Measurements from ENCODE around the gene ANKRD53. TPM values are rescaled to one million over a fixed set of nuclear protein-coding genes. Genes with fewer than 3 reads are reported as not detected.

Gene ANKRD53
- total RNA-seq, 2 donors from 2014 or later, result 0.24 to 0.97 TPM

- TF ChIP-seq CTCF (conservative IDR thresholded peaks at IDR 0.05), result no peak
- Histone ChIP-seq H3K27ac (ENCODE audit: low read depth, low read length) (no peak overlapping the region), H3K9ac (ENCODE audit: extremely low read depth, low read length, poor library complexity, severe bottlenecking) (no peak overlapping the region), H3K9me3 (ENCODE audit: control insufficient read depth, low read length) (no peaks in the 10 kb centered on the region), H3K4me1 (ENCODE audit: control insufficient read depth, insufficient read depth, low read length) (no peaks in the 10 kb centered on the region), H3K27me3 (ENCODE audit: control insufficient read depth, insufficient read depth, low read length, poor library complexity, severe bottlenecking) (peaks cover 51% of the 10 kb centered on the region), H3K36me3 (ENCODE audit: control insufficient read depth, insufficient read depth, low read length) (no peaks in the 10 kb centered on the region), H3K4me3 (ENCODE audit: low read length) (no peak overlapping the region)
- 60 to 85% methylated on average over 1 to 6 of the region's 6 CpGs for whole genome bisulfite sequencing, 2 experiments (ENCODE audit: insufficient coverage in 1 of 2, insufficient read length in 1 of 2)
- peak; percentile 44 for DNase-seq
- Mint-ChIP-seq H3K4me3 (no peak overlapping the region), H3K27ac (no peak overlapping the region), H3K27me3 (ENCODE audit: insufficient read depth) (peaks cover 65% of the 10 kb centered on the region), H3K4me1 (no peaks in the 10 kb centered on the region), H3K36me3 (ENCODE audit: low read depth) (no peaks in the 10 kb centered on the region), H3K9me3 (no peaks in the 10 kb centered on the region)
Measured at GRCh38 chr2:70957798-70958197, 20.6 kb upstream of the ANKRD53 start.

- peak; percentile 35 for DNase-seq
- no peak overlapping the region for H3K9ac ChIP-seq (ENCODE audit: extremely low read depth, low read length, poor library complexity, severe bottlenecking)
- Mint-ChIP-seq H3K36me3 (ENCODE audit: low read depth) (no peaks in the 10 kb centered on the region), H3K27ac (peak overlapping the region; percentile 39), H3K9me3 (no peaks in the 10 kb centered on the region), H3K4me1 (no peaks in the 10 kb centered on the region), H3K4me3 (no peak overlapping the region), H3K27me3 (ENCODE audit: insufficient read depth) (peaks cover 65% of the 10 kb centered on the region)
- no peaks in the 10 kb centered on the region for H3K4me1 ChIP-seq (ENCODE audit: control insufficient read depth, insufficient read depth, low read length)
- H3K9me3 ChIP-seq (ENCODE audit: control insufficient read depth, low read length), result no peaks in the 10 kb centered on the region
- H3K36me3 ChIP-seq (ENCODE audit: control insufficient read depth, insufficient read depth, low read length), result no peaks in the 10 kb centered on the region
- TF ChIP-seq CTCF (conservative IDR thresholded peaks at IDR 0.05), result no peak
- H3K27ac ChIP-seq (ENCODE audit: low read depth, low read length), result no peak overlapping the region
- 92 to 97% methylated on average over 3 to 6 of the region's 6 CpGs for WGBS, 2 experiments (ENCODE audit: insufficient coverage in 1 of 2, insufficient read length in 1 of 2)
- H3K27me3 ChIP-seq (ENCODE audit: control insufficient read depth, insufficient read depth, low read length, poor library complexity, severe bottlenecking), result peaks cover 51% of the 10 kb centered on the region
- no peak overlapping the region for H3K4me3 ChIP-seq (ENCODE audit: low read length)
Measured at GRCh38 chr2:70958759-70959158, 19.7 kb upstream of the ANKRD53 start.

- H3K4me1 Mint-ChIP-seq, result no peaks in the 10 kb centered on the region
- peaks cover 51% of the 10 kb centered on the region for H3K27me3 ChIP-seq (ENCODE audit: control insufficient read depth, insufficient read depth, low read length, poor library complexity, severe bottlenecking)
Measured at GRCh38 chr2:70959271-70959761, 19.1 kb upstream of the ANKRD53 start.

More at GRCh38 chr2:70959271-70959761, 19.1 kb upstream of the ANKRD53 start:
- Histone ChIP-seq H3K9me3 (ENCODE audit: control insufficient read depth, low read length) (no peaks in the 10 kb centered on the region), H3K9ac (ENCODE audit: extremely low read depth, low read length, poor library complexity, severe bottlenecking) (no peak overlapping the region), H3K36me3 (ENCODE audit: control insufficient read depth, insufficient read depth, low read length) (no peaks in the 10 kb centered on the region), H3K4me1 (ENCODE audit: control insufficient read depth, insufficient read depth, low read length) (no peaks in the 10 kb centered on the region), H3K4me3 (ENCODE audit: low read length) (no peak overlapping the region), H3K27ac (ENCODE audit: low read depth, low read length) (no peak overlapping the region)
- TF ChIP-seq CTCF (conservative IDR thresholded peaks at IDR 0.05), result no peak
- Mint-ChIP-seq H3K27ac (no peak overlapping the region), H3K4me3 (no peak overlapping the region), H3K27me3 (ENCODE audit: insufficient read depth) (peaks cover 65% of the 10 kb centered on the region), H3K9me3 (no peaks in the 10 kb centered on the region), H3K36me3 (ENCODE audit: low read depth) (no peaks in the 10 kb centered on the region)
- peak; percentile 37 for DNase-seq
- 91 to 95% methylated on average over 7 to 9 of the region's 9 CpGs for WGBS, 2 experiments (ENCODE audit: insufficient coverage in 1 of 2, insufficient read length in 1 of 2)

Data from endodermal cell (in vitro differentiated cells).